Left lobe of liver (tissue), 2 donors: ENCODE measurements around the gene AGBL5. TPM values are rescaled to one million over a fixed set of nuclear protein-coding genes. Genes with fewer than 3 reads are reported as not detected.
"Not testable (repeated sequence)": the region's sequence is repeated elsewhere in the genome, so short reads cannot be mapped to it uniquely, and the experiment has no call there.

Source experiments
- ATAC-seq: fragments of 200-7000 bp; cut with Tn5 transposase; one replicate; pipeline ENCODE4 v1.9.1; 2020; ENCODE audit warnings: mild to moderate bottlenecking, moderate library complexity
- DNase-seq: peaks from one replicate; pipeline ENCODE4 v3.0.0-alpha.2; 2020; ENCODE audit warnings: low spot score
- total RNA-seq: library from RNA; stranded (reverse); gene quantifications from one replicate; pipeline ENCODE4 v1.2.1, GENCODE V29; 2021
- donor health status: DM: no; HTN: no; CAD: no; lungs with moderate emphysema.
- donor health status: DM: no; HTN: yes; CAD: no.

The AGBL5 gene
- total RNA-seq, 1 donor from 2014 or later: 7.6 TPM

GRCh38 chr2:27108221-27108620 is 56.8 kb downstream of the AGBL5 start:
- DNase-seq (no peak), ATAC-seq (no peak)

GRCh38 chr2:27109083-27109482 is 57.6 kb downstream of the AGBL5 start:
- DNase-seq (no peak), ATAC-seq (no peak)

GRCh38 chr2:27110603-27111352 is 59.3 kb downstream of the AGBL5 start:
- ATAC-seq, DNase-seq: not testable (repeated sequence)

- not testable (repeated sequence) for DNase-seq
Measured at GRCh38 chr2:27111392-27112078, 60.1 kb downstream of the AGBL5 start.

GRCh38 chr2:27115519-27115918 is 64.1 kb downstream of the AGBL5 start:
- DNase-seq: no peak
- ATAC-seq: no peak

More at GRCh38 chr2:27111392-27112078, 60.1 kb downstream of the AGBL5 start:
- not testable (repeated sequence) for ATAC-seq

- ATAC-seq (no peak), DNase-seq (no peak)
Measured at GRCh38 chr2:27117995-27118524, 66.6 kb downstream of the AGBL5 start.

- no peak for DNase-seq
- peak; percentile 72 for ATAC-seq
Measured at GRCh38 chr2:27118525-27119329, 67.3 kb downstream of the AGBL5 start, which contains the start of gene CGREF1. Gene CGREF1 (minus strand): TSS chr2:27119128. CDS start chr2:27104366, 14,762 bp downstream.

- not testable (repeated sequence) for DNase-seq, ATAC-seq
Measured at GRCh38 chr2:27119330-27119670, 67.8 kb downstream of the AGBL5 start.

Other genes with a start within 250 kb of the AGBL5 start
- not detected for gene DPYSL5, start 203.5 kb upstream of the AGBL5 start, total RNA-seq
- 16.6 TPM for gene MAPRE3, start 81.0 kb upstream of the AGBL5 start, total RNA-seq
- 53.7 TPM for gene TMEM214, start 18.7 kb upstream of the AGBL5 start, total RNA-seq
- gene OST4, start 20.0 kb downstream of the AGBL5 start, total RNA-seq: 141 TPM
- gene EMILIN1, start 26.9 kb downstream of the AGBL5 start, total RNA-seq: 16.0 TPM
- 267 TPM for gene KHK, start 35.1 kb downstream of the AGBL5 start, total RNA-seq
- 5.5 TPM for gene CGREF1, start 67.5 kb downstream of the AGBL5 start, total RNA-seq
- gene ABHD1, start 72.1 kb downstream of the AGBL5 start, total RNA-seq: 3.6 TPM
- gene PREB, start 83.0 kb downstream of the AGBL5 start, total RNA-seq: 43.9 TPM
- not detected for gene PRR30, start 87.7 kb downstream of the AGBL5 start, total RNA-seq
- gene TCF23, start 97.3 kb downstream of the AGBL5 start, total RNA-seq: 0.10 TPM
- 31.8 TPM for gene ATRAID, start 160.4 kb downstream of the AGBL5 start, total RNA-seq
- 72.6 TPM for gene SLC5A6, start 160.6 kb downstream of the AGBL5 start, total RNA-seq
- 14.9 TPM for gene CAD, start 165.7 kb downstream of the AGBL5 start, total RNA-seq
- not detected for gene SLC30A3, start 211.4 kb downstream of the AGBL5 start, total RNA-seq
- not detected for gene DNAJC5G, start 223.8 kb downstream of the AGBL5 start, total RNA-seq
- not detected for gene TRIM54, start 230.8 kb downstream of the AGBL5 start, total RNA-seq